GM21529 (cell line): ENCODE data around the gene AREL1.

ENCODE experiments used
- ATAC-seq: cut with Tn5 transposase; IDR thresholded peaks from one replicate; pipeline ENCODE4 v1.9.1; 2021; ENCODE audit not compliant: unreplicated experiment

The AREL1 gene

GRCh38 chr14:74697976-74698375, 14.9 kb downstream of the AREL1 start:
- no peak for ATAC-seq

DNA sequence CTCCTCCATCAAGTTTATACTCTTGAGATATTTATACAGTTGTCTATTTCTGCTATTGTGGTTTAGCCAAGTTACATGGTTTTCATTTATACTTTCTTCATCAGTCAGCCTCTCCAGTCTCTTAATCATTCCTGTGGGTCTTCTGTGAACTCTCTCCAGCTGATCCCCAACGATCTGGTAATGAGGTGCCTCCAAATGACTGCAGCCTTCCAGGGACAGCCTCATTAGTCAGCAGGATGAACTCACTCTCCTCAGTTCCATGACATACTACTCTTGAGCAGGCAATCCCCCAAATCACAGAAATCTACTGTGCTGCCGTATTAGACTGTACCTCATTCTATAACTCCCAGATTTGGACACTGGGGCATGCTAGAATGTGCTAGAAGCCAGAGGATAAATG, 15.3 kb downstream of the AREL1 start:
- no peak for ATAC-seq

- no peak for ATAC-seq
Measured at GRCh38 chr14:74697011-74697410, 15.9 kb downstream of the AREL1 start.

- ATAC-seq: no peak
Measured at GRCh38 chr14:74695406-74695805, 17.5 kb downstream of the AREL1 start.

DNA sequence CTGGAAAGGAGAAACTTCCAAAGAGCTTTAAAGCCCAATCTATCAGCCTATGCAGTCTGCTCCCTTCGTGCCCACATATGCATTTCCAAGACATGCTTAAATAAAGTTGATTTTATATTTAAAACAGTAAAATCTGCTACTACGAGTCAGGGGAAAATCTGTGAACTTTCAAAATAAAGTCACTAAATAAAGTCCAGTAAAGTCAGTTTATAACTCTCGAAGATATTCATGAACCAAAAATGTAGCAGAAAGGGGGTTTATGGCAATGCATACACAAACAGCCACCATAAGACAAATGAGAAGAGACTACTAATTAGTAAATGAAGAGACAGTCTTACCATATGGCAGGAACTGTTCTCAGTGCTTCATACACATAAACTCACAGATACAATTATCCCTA, 19.7 kb downstream of the AREL1 start:
- ATAC-seq: no peak

DNA sequence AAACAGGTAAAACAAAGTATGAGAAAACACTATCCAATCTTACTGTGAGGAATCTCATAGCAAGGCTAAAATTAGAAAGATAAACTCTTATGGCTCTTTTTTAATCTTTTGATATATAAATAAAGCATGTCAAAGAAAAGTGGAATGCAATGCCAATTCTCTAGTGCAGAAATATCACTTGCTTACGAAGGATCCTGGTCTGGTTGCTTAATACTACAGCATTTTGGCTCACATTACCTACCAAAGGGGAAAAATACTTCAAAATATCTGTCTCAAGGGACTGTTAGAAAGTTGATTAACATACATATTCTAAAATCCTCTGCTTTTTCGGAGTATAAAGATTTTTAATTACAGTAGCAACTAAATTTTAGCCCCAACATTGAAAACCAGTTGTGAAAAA, 21.4 kb downstream of the AREL1 start:
- no peak for ATAC-seq

- no peak for ATAC-seq
Measured at GRCh38 chr14:74685921-74686678, 26.8 kb downstream of the AREL1 start.

GRCh38 chr14:74685056-74685455, 27.8 kb downstream of the AREL1 start:
- no peak for ATAC-seq

DNA sequence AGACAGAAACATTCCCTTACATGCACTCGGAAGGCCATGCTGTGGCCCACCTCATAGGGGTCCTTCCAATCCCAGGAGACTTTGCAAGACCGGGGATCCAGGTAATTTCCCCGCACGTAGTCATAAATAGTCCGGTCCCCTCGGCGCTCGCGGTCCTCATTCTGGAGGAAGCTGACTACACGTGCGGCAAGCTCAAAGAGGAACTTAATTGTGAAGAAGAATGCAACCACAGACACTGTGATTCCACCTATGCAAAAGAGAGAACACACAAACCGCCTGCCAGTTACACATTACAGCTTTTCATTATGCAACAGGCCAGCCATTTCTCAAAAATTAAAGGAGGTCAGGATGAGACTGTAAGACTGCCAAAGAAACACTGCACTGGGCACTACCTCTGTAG, 28.4 kb downstream of the AREL1 start:
- ATAC-seq: peak; percentile 42

- ATAC-seq: no peak
Measured at GRCh38 chr14:74683406-74683805, 29.5 kb downstream of the AREL1 start.

GRCh38 chr14:74682169-74682952, 30.5 kb downstream of the AREL1 start:
- no peak for ATAC-seq

DNA sequence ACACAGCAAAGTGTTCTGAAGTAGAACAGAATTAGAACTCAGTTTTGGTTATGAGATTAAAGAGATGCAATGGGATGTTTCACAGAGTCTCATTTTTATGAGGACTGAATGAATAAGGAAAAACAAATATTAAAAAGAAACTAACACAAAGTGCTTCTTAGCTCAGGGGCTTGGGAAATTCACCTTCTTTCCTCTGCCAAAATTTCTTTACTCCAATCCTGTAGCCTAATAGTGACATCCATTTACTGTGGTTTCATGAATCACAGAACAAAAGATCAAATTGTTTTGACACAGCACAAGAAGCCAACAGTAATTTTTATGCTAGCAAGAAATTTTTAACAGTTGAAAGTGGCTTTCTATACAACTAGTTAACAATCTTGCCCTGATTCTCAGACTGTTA, 37.7 kb downstream of the AREL1 start:
- ATAC-seq: no peak

DNA sequence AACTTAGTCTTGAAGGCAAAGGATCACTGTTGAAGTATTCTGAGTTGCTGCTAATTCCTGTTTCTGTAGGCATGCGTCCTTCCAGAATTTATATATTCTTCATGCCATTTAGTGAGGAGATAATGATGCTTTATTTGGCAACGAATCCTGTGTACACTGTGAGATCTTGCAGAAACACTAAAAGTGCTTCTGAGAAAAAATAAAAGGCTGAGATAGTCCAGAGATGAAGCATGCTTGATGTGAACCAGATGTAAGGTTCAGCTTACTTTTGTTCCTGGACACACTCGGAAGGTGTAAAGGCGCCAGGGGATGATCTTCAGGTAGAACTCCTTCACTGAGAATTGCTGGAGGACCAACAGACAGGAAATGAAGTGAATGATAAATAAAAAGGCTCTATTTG, 39.1 kb downstream of the AREL1 start:
- ATAC-seq: no peak

DNA sequence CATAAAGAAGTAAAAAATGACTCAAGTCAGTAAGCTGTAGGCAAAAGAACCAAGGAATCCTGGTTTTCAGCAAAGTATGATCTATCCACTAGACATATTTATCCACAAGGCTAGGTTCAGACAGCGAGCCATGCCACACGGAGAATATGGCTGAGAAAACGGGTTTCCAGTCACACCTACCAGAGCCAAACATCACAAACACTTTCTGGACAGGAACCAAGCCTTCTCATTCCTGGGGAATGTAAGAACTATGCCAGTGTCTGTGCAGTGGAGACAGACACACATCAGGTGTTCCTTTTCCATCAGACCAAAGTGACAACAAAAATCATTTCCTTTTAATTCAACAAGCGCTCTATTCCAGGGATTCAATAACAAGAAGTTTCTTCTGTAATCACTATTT, 41.1 kb downstream of the AREL1 start:
- ATAC-seq: no peak

DNA sequence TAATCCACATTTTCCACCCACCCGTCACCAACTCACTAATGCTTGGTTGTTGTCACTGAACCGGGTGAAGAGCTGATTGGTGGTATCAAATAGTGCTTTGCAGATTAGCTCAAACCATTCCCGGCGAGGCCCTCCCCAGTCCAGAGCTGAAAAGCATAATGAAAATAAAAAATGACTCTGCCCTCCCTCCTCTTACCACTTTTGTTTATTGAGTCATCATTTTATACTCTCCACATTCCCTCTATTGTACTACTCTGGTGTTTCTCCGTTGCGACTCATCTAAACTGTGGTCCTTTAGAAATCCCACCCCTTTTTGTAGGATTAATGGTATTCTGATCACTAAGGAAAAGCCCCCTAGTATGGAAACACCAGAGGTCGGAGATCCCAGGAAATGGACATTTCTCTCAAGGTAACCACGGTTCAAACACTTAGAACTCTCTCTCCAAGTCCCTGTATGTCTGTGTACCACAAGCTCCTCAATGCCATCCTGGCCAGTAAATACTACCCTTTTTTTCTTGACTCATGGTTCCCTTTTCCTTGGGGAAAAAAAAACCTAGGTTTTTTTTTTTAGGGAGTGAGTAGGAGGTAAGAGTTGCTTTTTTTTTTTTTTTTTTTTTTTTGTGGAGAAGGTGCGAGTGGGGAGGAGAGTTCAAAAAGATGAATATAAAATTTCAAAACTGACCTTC, 42.0 kb downstream of the AREL1 start:
- ATAC-seq: no peak

- no peak for ATAC-seq
Measured at GRCh38 chr14:74669846-74670245, 43.0 kb downstream of the AREL1 start.

DNA sequence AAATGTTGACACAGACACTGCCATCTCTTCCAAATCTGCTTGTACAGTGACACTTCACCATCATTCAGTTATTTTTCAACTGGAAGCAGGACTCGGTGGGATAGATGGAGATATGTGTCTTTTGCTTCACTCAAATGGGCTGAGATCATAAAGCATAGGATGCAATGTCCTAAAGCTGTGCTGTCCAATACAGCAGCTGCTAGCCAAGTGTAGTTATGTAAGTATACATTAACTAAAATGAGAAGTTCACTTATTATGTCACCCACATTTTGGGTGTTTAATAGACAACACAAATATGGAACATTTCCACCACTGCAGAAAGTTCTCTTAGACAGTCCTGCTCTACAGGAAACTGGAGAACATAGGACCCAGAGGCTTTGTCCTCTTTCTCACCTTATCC, 43.6 kb downstream of the AREL1 start:
- no peak for ATAC-seq

- no peak for ATAC-seq
Measured at GRCh38 chr14:74667758-74668157, 45.1 kb downstream of the AREL1 start.

DNA sequence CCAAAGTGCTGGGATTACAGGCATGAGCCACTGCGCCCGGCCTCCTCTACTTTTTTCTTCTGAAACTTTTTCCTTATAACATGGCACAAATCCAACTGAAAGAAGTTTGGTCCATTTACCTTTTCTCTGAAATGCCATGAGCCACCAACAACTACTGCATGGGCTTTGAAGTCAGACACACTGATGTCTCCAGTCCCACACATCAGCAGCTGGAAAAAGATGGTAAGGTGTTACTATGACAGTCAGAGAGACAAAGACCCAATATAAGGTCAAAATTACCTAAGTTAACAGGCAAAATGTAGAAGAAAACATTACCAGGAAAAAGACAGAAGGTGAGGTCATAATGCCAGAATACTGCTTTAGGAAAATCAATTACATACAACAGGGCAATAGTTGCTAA, 48.2 kb downstream of the AREL1 start:
- ATAC-seq: no peak

DNA sequence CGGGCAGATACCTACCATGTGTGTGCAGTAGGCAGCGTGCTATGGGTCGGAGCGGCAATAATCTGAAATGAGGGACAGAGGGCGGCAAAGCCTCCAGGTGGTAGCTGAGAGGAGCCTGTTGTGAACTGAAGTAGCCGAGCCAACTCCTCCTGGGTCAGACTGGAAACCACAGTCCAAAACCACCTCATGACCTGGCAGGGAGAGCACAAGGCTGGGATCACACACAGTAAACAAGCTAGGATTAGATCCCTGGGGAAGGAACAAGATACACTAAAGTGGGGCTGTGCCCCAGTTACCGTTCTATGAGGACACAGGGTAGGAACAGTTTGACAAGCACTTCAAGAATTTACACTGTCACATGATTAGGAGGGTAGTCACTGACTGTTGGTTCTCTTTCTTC, 49.0 kb downstream of the AREL1 start:
- ATAC-seq: no peak

DNA sequence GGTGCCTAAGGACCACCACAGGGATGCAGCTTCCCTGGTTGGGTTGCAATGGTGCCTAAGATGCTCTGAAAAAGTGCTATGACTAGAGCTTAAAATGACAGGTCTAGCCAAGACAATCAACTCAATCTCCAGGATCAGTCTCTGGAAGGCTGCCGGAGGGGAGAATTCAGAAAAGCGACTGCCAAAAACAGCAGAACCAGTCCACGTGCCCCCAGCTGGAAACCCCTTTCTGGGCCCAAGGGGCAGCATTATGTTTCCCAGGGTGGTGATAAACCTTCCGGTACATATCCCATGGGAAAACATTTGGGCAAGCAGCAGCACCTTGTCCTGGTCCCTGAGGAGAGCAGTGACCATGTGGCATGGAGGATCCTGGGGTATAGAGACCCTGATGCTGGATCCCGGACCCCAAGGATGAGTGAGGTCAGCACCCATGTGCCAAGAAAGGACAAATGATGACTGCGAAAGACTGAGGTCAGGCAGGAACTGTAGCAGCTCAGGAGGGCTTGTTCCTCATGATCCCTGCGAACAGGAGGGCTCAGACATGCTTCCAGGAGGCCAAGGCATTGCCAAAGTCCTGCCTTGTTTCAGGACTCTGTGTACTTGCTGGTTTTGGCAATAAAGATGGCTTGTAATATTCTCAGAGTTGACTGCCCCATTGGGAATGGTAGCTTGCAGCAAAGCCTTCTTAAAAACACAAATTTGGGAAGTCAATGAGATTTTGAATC, 51.0 kb downstream of the AREL1 start:
- no peak for ATAC-seq
